GM12878 (cell line): ENCODE data around the gene ATF2. TPM values are rescaled to one million over a fixed set of nuclear protein-coding genes. Genes with fewer than 3 reads are reported as not detected.

Experiments used
- ATAC-seq: fragments of 200-7000 bp; cut with Tn5 transposase; 3 replicates; pipeline ENCODE4 v1.9.1; 2020; ENCODE audit warnings: mild to moderate bottlenecking, moderate library complexity
- BruUV-seq: library from RNA; stranded (reverse); fragments of 400-500 nt; replicated peaks from 2 replicates; lab custom pipeline; 2021; lab: Mats Ljungman, UMichigan
- CTCF ChIA-PET: fragments of 300-600 bp; sonication (Branson Sonifier 250); formaldehyde crosslinking; extraction: SDS; loops from one replicate; lab custom pipeline; 2021; ENCODE audit warnings: inconsistent platforms; lab: Yijun Ruan, JAX
- POLR2A ChIA-PET: fragments of 350-600 bp; formaldehyde crosslinking; extraction: SDS; loops from one replicate; lab custom pipeline; 2021; ENCODE audit warnings: inconsistent platforms; lab: Charles Lee
- RAD21 ChIA-PET: fragments of 300-600 bp; sonication (Branson Sonifier 250); formaldehyde crosslinking; loops from one replicate; lab custom pipeline; 2023; ENCODE audit warnings: antibody characterized with exemption; ENCODE audit not compliant: unreplicated experiment; lab: Charles Lee
- SMC1A ChIA-PET: fragments of 300-600 bp; sonication (Branson Sonifier 250); formaldehyde crosslinking; loops from one replicate; lab custom pipeline; 2023; ENCODE audit not compliant: unreplicated experiment, uncharacterized antibody; lab: Charles Lee
- DNase-seq: peaks from one replicate; pipeline ENCODE4 v3.0.0-alpha.2; 2011; ENCODE audit warnings: low read depth, low spot score
- FAIRE-seq: peaks from 3 replicates; lab custom pipeline; 2011; peaks lifted over from hg19 to GRCh38; lab: Jason Lieb, UNC
- H2AFZ ChIP-seq: 2 replicates; pipeline ENCODE4 v1.6.0; 2011; ENCODE audit warnings: low read depth, low read length, control low read depth; ENCODE audit not compliant: control insufficient read depth
- H3K27ac ChIP-seq: 2 replicates; pipeline ENCODE4 v1.5.1; 2011; ENCODE audit warnings: control low read depth; ENCODE audit not compliant: control insufficient read depth, insufficient read depth
- H3K27me3 ChIP-seq, 2 experiments: replicated peaks in 1 of 2; 2 replicates each; pipeline versions ENCODE4 v1.6.0 to v1.6.1; 2011; ENCODE audit warnings: low read length in 1 of 2; ENCODE audit not compliant: control insufficient read depth in 2 of 2, insufficient read depth in 2 of 2
- H3K36me3 ChIP-seq, 2 experiments: 2 replicates each; pipeline ENCODE4 v1.5.1; 2011; ENCODE audit warnings: low read length in 1 of 2; ENCODE audit not compliant: control insufficient read depth in 2 of 2, insufficient read depth in 2 of 2
- H3K4me1 ChIP-seq: 2 replicates; pipeline ENCODE4 v1.6.1; 2011; ENCODE audit warnings: mild to moderate bottlenecking, low read length, moderate library complexity, mixed read lengths; ENCODE audit not compliant: control insufficient read depth, insufficient read depth
- H3K4me2 ChIP-seq: 2 replicates; pipeline ENCODE4 v1.6.0; 2011; ENCODE audit warnings: control low read depth; ENCODE audit not compliant: control insufficient read depth, insufficient read depth
- H3K4me3 ChIP-seq: fragments of 200-600 bp; sonication (generic); 2 replicates; pipeline ENCODE4 v1.5.1; 2016
- H3K79me2 ChIP-seq: 2 replicates; pipeline ENCODE4 v1.6.0; 2011; ENCODE audit warnings: low read length; ENCODE audit not compliant: control insufficient read depth, insufficient read depth
- H3K9ac ChIP-seq: 2 replicates; pipeline ENCODE4 v1.8.0; 2011; ENCODE audit warnings: low read length, control low read depth, mixed read lengths; ENCODE audit not compliant: control insufficient read depth, insufficient read depth
- H3K9me3 ChIP-seq: replicated peaks from 3 replicates; pipeline ENCODE4 v1.5.1; 2011; ENCODE audit warnings: mild to moderate bottlenecking, low read length; ENCODE audit not compliant: control insufficient read depth, insufficient read depth
- H4K20me1 ChIP-seq: 2 replicates; pipeline ENCODE4 v1.6.0; 2011; ENCODE audit not compliant: control insufficient read depth, insufficient read depth
- BHLHE40 ChIP-seq, 2 experiments: fragments of 450-650 bp in 1 of 2; IDR thresholded peaks; 2 replicates each; pipeline ENCODE4 v1.6.1; 2011 to 2017; ENCODE audit warnings: low read depth in 2 of 2, borderline replicate concordance in 1 of 2, improper control_type of control experiment in 1 of 2, low read length in 1 of 2, mild to moderate bottlenecking in 1 of 2
- IRF4 ChIP-seq: IDR thresholded peaks from 2 replicates; pipeline ENCODE4 v1.6.1; 2011; ENCODE audit warnings: low read depth, low read length
- RAD21 ChIP-seq: IDR thresholded peaks from 2 replicates; pipeline ENCODE4 v1.6.1; 2011; ENCODE audit warnings: mild to moderate bottlenecking, low read depth, low read length, moderate library complexity; ENCODE audit not compliant: insufficient read depth
- SMC3 ChIP-seq: IDR thresholded peaks from 2 replicates; pipeline ENCODE4 v1.6.1; 2011; ENCODE audit warnings: low read length, improper control_type of control experiment, borderline replicate concordance
- WGBS: methylation state at CpG from one replicate; pipeline ENCODE4 v1.1.6; 2016; ENCODE audit warnings: low lambda C conversion rate; ENCODE audit not compliant: insufficient replicate concordance, insufficient coverage; ENCODE audit errors: missing lambda C conversion rate; 5-methylcytosine and 5-hydroxymethylcytosine counted together
- in situ Hi-C: fragments of 300-500 bp; cut with MboI; formaldehyde crosslinking; loops from 9 replicates; pipeline ENCODE4 v1.14.3; 2018; ENCODE audit warnings: mixed read lengths
- intact Hi-C: fragments of 100-400 bp; cut with micrococcal nuclease; formaldehyde crosslinking; loops from one replicate; pipeline ENCODE4 v1.14.2; 2022; ENCODE audit not compliant: unreplicated experiment
- polyA plus RNA-seq, 11 experiments: library from polyadenylated mRNA; depleted of rRNA in 4 of 11; unstranded in 6 of 11; stranded (reverse) in 5 of 11; fragments of >200 nt; fragmentation: Nextera tagmentation in 4 of 11; fragmentation: Illumina TruSeq in 1 of 11; extraction: Ambion mirVana in 4 of 11; extraction: Trizol in 1 of 11; gene quantifications; 1 replicate in 1 of 11; 2 replicates in 10 of 11; pipeline versions ENCODE4 v1.2.1 to v1.2.3, GENCODE V29; 2011 to 2016; ENCODE audit warnings: inconsistent platforms in 2 of 11, missing spikeins in 2 of 11, low read depth in 1 of 11
- total RNA-seq, 4 experiments: library from RNA; depleted of rRNA in 3 of 4; stranded (reverse); fragments of >200 nt in 3 of 4; fragmentation: Illumina TruSeq in 1 of 4; extraction: Trizol in 1 of 4; gene quantifications; 2 replicates each; pipeline versions ENCODE4 v1.2.1 to v1.2.3, GENCODE V29; 2013 to 2021
- TF ChIP-seq, protein P1 (sequence below), 3 experiments: IDR thresholded peaks in 2 of 3; conservative IDR thresholded peaks in 1 of 3; 2 replicates each; pipeline ENCODE4 v1.5.1; 2011; ENCODE audit warnings: low read depth in 3 of 3, low read length in 3 of 3, mild to moderate bottlenecking in 3 of 3, control low read depth in 2 of 3, moderate library complexity in 2 of 3, inconsistent platforms in 1 of 3, mixed read lengths in 1 of 3; ENCODE audit not compliant: control insufficient read depth in 2 of 3, insufficient read depth in 1 of 3; ENCODE audit errors: extremely low read depth in 1 of 3

The ATF2 gene
- total and polyA plus RNA-seq, 10 of the 15 experiments (the other 5 are each of a cell fraction or from before 2014, with no cell fraction given), result 10.3 to 78.0 (median 36.0) TPM

DNA sequence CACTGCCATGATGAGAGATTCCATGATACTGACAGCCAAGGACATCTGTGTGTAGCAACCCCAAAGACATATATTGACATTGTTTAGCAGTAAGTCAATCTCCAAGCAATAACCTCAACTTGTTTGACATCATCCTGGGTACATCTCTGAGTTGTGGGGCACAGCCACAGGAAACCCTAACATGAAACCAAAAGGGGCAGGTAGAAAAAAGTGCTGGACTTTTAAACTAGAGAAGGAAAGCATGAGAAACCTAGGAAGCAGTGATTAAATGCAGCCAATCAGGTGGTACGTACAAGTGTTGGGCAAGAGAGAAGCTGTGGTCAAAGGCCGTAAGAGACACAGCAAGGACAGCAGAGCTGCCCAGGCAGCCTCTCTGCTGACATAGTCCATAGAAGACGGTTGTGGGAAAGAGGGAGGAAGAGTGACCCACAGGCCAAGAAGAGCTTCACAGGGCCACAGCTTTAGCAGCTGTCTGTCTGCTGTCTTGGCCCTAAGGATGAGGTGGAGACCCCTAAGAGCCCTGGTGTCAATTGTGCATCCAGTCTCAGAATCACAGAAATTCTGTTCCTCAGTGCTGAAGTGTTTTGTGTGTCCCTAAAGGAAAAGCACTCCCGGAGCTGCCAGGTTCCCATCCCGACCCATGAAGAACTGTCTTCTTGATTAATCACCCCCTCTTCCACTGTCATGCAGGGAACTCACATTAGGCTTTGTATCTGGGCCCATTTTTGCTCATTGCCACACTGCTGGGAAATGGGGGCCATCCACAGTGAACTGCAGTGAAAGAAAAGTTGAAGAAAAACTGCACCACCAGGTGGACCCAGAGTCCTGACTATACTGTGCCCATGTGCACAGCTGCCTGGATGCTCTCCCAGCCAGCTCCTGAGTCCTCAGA lies 137.4 kb downstream of the ATF2 start:
- CTCF ChIA-PET, result interaction anchor here (0.7 to 3.1 kb wide), 9 partner anchors 14 to 335 kb away, joined by 3 to 9 read pairs (median 4); no protein-coding TSS in a partner anchor

More for the DNA sequence above, 137.4 kb downstream of the ATF2 start:
- H2AFZ ChIP-seq, result no peak overlapping the region
- ChIA-PET SMC1A (interaction anchor here (1.2 kb wide), 2 partner anchors 177 to 250 kb away, joined by 3 read pairs; no protein-coding TSS in a partner anchor), RAD21 (interaction anchor here (0.7 kb wide), 1 partner anchor 221 kb away, joined by 3 read pairs; no protein-coding TSS in a partner anchor), POLR2A (interaction anchor here (1.2 kb wide), 1 partner anchor 11 kb away, joined by 3 read pairs; no protein-coding TSS in a partner anchor)
- H3K36me3 ChIP-seq, result no peaks in the 10 kb centered on the region
- intact Hi-C loops (loop anchor here (5.0 kb wide), 1 partner anchor 252 kb away; no protein-coding TSS in a partner anchor), in situ Hi-C loops (no loop called here)
- FAIRE-seq, result no peak
- no peaks in the 10 kb centered on the region for H3K27me3 ChIP-seq
- DNase-seq, result no peak
- no peak overlapping the region for H3K27ac ChIP-seq
- no peaks in the 10 kb centered on the region for H3K9me3 ChIP-seq
- H4K20me1 ChIP-seq, result no peaks in the 10 kb centered on the region
- WGBS, result 59% methylated on average over 5 of the region's 5 CpGs
- H3K4me3 ChIP-seq, result no peak overlapping the region
- H3K79me2 ChIP-seq, result no peaks in the 10 kb centered on the region
- H3K4me2 ChIP-seq, result no peak overlapping the region
- no TSS peak for BruUV-seq
- no peaks in the 10 kb centered on the region for H3K4me1 ChIP-seq
- ATAC-seq, result peak; percentile 80
- H3K9ac ChIP-seq, result no peak overlapping the region
- TF ChIP-seq RAD21 (peak; percentile 50), BHLHE40 (IDR thresholded peaks at IDR 0.05; ENCODE audit: borderline replicate concordance in 1 of 2, low read depth in 2 of 2, low read length in 1 of 2) (no peak), IRF4 (no peak), SMC3 (peak; percentile 18; the same call in 1 of the 2 replicates)
- TF ChIP-seq, protein P1, sequence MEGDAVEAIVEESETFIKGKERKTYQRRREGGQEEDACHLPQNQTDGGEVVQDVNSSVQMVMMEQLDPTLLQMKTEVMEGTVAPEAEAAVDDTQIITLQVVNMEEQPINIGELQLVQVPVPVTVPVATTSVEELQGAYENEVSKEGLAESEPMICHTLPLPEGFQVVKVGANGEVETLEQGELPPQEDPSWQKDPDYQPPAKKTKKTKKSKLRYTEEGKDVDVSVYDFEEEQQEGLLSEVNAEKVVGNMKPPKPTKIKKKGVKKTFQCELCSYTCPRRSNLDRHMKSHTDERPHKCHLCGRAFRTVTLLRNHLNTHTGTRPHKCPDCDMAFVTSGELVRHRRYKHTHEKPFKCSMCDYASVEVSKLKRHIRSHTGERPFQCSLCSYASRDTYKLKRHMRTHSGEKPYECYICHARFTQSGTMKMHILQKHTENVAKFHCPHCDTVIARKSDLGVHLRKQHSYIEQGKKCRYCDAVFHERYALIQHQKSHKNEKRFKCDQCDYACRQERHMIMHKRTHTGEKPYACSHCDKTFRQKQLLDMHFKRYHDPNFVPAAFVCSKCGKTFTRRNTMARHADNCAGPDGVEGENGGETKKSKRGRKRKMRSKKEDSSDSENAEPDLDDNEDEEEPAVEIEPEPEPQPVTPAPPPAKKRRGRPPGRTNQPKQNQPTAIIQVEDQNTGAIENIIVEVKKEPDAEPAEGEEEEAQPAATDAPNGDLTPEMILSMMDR (IDR thresholded peaks at IDR 0.05 in 2 of 3, conservative IDR thresholded peaks at IDR 0.05 in 1 of 3; ENCODE audit: control insufficient read depth in 2 of 3, extremely low read depth in 1 of 3, insufficient read depth in 1 of 3, low read depth in 3 of 3, low read length in 3 of 3), result peak; percentile 31 to 47 (median 41); a peak in 4 of 6 replicates
- TF ChIP-seq, all 136 proteins: peak for 3
